ENCODE measurements around the gene SLC38A8.

SLC38A8 gene

DNA sequence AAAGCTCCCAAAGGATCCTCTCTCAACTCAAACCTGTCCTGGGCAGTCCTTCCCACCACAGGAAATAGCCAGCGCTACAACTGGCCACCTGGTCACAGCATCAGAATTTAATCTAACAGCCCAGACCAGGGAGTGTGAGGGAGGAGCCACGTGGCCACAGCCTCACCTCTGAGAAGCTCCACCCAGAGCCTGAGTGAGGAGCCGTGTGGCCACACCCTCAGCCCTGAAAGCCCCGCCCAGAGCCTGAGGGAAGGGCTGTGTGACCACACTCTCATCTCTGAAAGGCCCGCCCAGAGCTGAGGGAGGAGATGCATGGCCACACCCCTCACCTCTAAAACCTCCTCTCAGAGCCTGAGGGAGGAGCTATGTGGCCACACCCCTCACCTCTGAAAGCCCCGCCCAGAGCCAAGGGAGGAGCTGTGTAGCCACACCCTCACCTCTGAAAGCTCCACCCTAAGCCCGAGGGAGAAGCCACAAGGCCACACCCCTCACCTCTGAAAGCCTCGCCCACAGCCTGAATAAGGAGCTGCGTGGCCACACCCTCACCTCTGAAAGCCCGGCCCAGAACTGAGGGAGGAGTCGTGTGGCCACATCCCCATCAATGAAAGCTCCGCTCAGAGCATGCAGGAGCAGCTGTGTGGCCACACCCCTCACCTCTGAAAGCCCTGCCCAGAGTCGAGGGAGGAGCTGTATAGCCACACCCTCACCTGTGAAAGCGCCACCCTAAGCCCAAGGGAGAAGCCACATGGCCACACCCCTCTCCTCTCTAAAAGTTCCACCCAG lies 28.6 kb downstream of the SLC38A8 start:
- DNase-seq, result peak; percentile 75
- H3K4me3 ChIP-seq (ENCODE audit: low read depth, low read length), result no peak overlapping the region

DNA sequence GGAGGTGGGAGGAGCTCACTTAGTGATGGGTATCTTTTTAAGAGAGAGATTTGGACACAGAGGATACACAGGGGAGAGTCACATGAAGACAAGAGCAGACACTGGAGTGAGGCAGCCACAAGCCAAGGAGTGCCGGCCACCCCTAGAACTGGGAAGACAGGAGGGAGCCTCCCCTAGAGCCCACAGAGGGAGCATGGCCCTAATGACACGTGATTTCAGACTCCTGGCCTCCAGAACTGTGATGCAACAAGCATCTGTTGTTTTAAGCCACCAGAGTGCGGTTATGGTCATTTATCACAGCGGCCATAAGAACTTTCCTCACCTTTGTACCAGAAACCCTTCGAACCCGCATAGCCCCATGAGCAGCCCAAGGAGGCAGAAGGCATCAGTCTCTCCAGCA lies 33.3 kb downstream of the SLC38A8 start:
- Histone ChIP-seq H3K27ac (no peak overlapping the region), H3K4me3 (ENCODE audit: low read depth, low read length) (no peak overlapping the region), H3K9me3 (ENCODE audit: severe bottlenecking) (no peaks in the 10 kb centered on the region), H3K27me3 (ENCODE audit: insufficient read depth, low read depth, severe bottlenecking) (no peaks in the 10 kb centered on the region), H3K36me3 (no peaks in the 10 kb centered on the region)
- TF ChIP-seq, protein P1, sequence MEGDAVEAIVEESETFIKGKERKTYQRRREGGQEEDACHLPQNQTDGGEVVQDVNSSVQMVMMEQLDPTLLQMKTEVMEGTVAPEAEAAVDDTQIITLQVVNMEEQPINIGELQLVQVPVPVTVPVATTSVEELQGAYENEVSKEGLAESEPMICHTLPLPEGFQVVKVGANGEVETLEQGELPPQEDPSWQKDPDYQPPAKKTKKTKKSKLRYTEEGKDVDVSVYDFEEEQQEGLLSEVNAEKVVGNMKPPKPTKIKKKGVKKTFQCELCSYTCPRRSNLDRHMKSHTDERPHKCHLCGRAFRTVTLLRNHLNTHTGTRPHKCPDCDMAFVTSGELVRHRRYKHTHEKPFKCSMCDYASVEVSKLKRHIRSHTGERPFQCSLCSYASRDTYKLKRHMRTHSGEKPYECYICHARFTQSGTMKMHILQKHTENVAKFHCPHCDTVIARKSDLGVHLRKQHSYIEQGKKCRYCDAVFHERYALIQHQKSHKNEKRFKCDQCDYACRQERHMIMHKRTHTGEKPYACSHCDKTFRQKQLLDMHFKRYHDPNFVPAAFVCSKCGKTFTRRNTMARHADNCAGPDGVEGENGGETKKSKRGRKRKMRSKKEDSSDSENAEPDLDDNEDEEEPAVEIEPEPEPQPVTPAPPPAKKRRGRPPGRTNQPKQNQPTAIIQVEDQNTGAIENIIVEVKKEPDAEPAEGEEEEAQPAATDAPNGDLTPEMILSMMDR (IDR thresholded peaks at IDR 0.05; ENCODE audit: low read depth, low read length), result no peak
- no peak for DNase-seq

More for the DNA sequence above, 28.6 kb downstream of the SLC38A8 start:
- Histone ChIP-seq H3K27ac (no peak overlapping the region), H3K36me3 (no peaks in the 10 kb centered on the region), H3K27me3 (ENCODE audit: insufficient read depth, low read depth, severe bottlenecking) (no peaks in the 10 kb centered on the region), H3K9me3 (ENCODE audit: severe bottlenecking) (no peaks in the 10 kb centered on the region)
- TF ChIP-seq, protein P1 (IDR thresholded peaks at IDR 0.05; ENCODE audit: low read depth, low read length), result no peak

DNA sequence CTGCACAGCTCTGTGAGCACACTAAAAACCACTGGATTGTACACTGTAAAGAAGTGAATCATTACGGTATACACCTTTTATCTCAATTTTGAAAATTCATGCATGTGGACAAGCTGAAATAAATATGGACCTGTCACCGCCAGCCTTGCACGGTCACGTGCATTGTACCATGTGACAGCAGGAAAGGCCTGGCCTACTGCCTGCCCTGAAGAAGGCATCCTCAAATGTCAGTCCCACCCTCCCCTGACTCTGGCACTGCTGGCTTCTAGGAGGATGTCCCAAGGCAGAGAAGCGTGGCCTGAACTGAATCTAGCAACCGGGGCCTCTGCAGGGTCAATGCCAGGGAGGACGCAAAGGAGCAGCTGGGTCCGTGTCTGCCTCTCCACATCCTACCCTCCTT lies 34.6 kb downstream of the SLC38A8 start:
- no peaks in the 10 kb centered on the region for H3K9me3 ChIP-seq (ENCODE audit: severe bottlenecking)
- no peak for DNase-seq
- H3K27ac ChIP-seq, result no peak overlapping the region
- H3K36me3 ChIP-seq, result no peaks in the 10 kb centered on the region
- TF ChIP-seq, protein P1 (IDR thresholded peaks at IDR 0.05; ENCODE audit: low read depth, low read length), result no peak
- H3K4me3 ChIP-seq (ENCODE audit: low read depth, low read length), result no peak overlapping the region
- no peaks in the 10 kb centered on the region for H3K27me3 ChIP-seq (ENCODE audit: insufficient read depth, low read depth, severe bottlenecking)

DNA sequence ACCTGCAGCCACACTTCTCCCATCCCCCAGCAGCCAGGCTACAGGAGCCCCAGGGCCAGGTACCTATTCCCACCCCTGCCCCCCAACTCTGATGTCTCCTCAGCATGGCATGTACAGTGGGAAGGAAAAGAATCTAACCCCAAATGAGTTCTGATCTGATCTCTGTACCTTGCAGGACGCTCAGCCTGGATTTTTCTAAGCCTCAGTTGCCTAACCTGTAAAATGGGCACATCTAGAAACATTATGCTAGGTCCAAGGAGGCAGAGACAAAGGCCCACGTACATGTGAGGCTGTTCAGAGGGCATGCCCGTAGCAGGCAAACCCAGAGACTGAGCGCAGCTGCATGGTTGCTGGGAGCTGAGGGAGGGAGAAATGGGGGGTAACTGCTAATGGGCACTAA lies 35.1 kb downstream of the SLC38A8 start:
- TF ChIP-seq, protein P1 (IDR thresholded peaks at IDR 0.05; ENCODE audit: low read depth, low read length), result no peak
- no peak for DNase-seq
- Histone ChIP-seq H3K9me3 (ENCODE audit: severe bottlenecking) (no peaks in the 10 kb centered on the region), H3K27ac (no peak overlapping the region), H3K27me3 (ENCODE audit: insufficient read depth, low read depth, severe bottlenecking) (no peaks in the 10 kb centered on the region), H3K4me3 (ENCODE audit: low read depth, low read length) (no peak overlapping the region), H3K36me3 (no peaks in the 10 kb centered on the region)

DNA sequence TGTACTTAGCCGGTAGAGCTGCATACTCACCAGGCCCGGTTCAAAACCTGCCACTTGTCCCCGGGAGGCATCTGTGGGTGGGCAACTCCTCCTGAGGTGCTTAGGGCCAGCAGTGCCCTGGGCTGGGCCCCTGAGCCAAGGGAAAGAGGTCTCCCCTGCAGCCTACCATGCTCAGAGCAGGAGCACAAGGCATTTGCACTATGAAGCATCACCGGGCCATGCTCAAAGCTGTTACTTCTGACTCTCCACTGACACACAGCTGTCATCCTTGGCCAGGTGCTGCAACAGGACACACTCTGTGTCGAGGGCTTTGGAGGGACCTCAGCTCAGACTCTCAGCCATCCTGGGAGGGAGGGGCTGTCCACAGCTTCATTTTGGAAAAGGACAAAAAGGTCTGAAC lies 37.2 kb downstream of the SLC38A8 start:
- Histone ChIP-seq H3K36me3 (no peaks in the 10 kb centered on the region), H3K27ac (no peak overlapping the region), H3K27me3 (ENCODE audit: insufficient read depth, low read depth, severe bottlenecking) (no peaks in the 10 kb centered on the region), H3K4me3 (ENCODE audit: low read depth, low read length) (no peak overlapping the region), H3K9me3 (ENCODE audit: severe bottlenecking) (no peaks in the 10 kb centered on the region)
- no peak for DNase-seq
- TF ChIP-seq, protein P1 (IDR thresholded peaks at IDR 0.05; ENCODE audit: low read depth, low read length), result no peak

DNA sequence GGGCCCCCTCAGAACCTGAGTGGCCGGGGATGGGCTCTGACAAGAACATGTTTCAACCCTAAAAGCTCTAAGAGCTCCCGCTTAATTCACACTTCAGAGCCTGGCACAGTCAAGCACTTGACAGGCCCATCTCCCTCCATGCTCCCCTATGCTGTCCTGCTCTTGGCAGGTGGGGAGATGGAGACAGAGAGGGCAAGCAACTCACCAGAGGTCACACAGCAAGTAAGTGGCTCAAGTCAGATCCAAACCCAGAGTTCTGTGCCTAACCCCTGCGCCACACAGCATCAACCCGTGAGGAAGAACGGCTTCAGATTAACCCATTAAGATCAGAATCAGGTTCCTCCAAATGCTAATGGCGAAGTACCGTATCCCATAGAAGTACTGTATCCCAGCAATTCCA lies 38.2 kb downstream of the SLC38A8 start:
- no peak overlapping the region for H3K4me3 ChIP-seq (ENCODE audit: low read depth, low read length)
- H3K27me3 ChIP-seq (ENCODE audit: insufficient read depth, low read depth, severe bottlenecking), result no peaks in the 10 kb centered on the region
- no peaks in the 10 kb centered on the region for H3K9me3 ChIP-seq (ENCODE audit: severe bottlenecking)
- TF ChIP-seq, protein P1 (IDR thresholded peaks at IDR 0.05; ENCODE audit: low read depth, low read length), result no peak
- H3K27ac ChIP-seq, result no peak overlapping the region
- H3K36me3 ChIP-seq, result no peaks in the 10 kb centered on the region
- DNase-seq, result no peak
